ENCODE measurements around the gene CRIP2. TPM values are rescaled to one million over a fixed set of nuclear protein-coding genes. Genes with fewer than 3 reads are reported as not detected.
A peak's percentile ranks its signal among the peaks of the same experiment; 100 is the strongest.

CRIP2 gene
- total and polyA plus RNA-seq, 9 of the 15 experiments (the other 6 are each of a cell fraction or from before 2014, with no cell fraction given): 0.18 to 2.0 (median 0.69) TPM; not detected in 1

DNA sequence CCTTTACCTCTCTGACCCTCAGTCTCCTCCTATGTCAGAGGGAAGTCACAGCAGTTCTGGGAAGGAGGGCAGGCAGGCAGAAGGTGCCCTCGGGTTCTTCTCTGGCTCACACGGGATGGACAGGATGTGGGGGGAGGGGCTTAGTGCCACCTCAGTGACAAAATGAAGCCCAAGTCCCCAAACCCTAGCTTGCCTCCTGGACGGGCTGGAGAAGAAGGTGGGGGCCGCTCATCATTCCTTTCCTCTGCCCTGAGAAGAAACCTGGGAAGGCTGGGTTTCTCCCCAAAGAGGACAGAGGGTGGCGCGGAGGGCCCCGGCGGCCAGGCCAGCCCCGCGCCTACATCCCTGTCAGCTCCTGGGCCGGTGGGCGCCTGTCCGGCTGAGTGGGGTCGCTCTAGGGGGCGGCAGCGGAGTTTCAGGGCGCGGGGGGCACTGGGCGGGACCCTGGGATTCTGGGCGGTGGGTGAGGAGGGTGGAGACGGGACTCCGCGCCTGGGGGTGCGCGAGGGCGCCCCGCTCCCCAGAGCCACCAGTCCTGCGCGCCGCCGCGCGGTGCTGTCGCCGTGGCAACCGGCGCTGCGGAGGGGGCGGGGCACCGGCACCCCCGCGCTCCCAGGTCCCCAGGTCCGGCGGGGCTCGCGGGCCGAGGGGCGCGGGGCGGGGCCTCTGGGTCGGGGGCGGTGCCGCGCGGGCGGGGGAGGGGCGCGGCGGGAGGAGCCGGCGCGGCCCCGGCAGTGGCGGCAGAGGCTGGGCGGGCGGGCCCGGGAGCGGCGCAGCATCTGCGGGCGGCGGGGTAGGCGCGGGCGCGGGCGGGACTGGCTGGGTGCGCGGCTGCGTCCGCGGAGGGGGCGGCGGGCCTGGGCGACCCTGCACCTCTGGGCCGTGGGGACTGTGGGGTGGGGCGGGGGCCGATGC, 51.5 kb downstream of the CRIP2 start, which contains the start of gene TMEM121:
Gene TMEM121 (plus strand): TSS at position 723 of the 915 bp plus-strand sequence. CDS start 2,252 bp downstream, outside the sequence.
- no TSS peak for BruUV-seq (replicated peaks)
- no peak within 1 kb of the TSS for H2AFZ ChIP-seq (ENCODE audit: low read depth, low read length)
- peaks cover 0 to 45% of the 10 kb centered on the region in 2 experiments; a peak in 2 of 5 replicates for H3K4me1 ChIP-seq (replicated peaks in 1 of 2; ENCODE audit: control insufficient read depth in 2 of 2, insufficient read depth in 2 of 2, low read length in 2 of 2)
- in situ Hi-C loops (cut with MboI) (no loop called here), intact Hi-C loops (cut with micrococcal nuclease) (loop anchor here (5.0 to 10.0 kb wide), 2 partner anchors 51 to 434 kb away; partner anchors contain the start of gene CRIP2)
- H3K79me2 ChIP-seq (ENCODE audit: control insufficient read depth, insufficient read depth, low read length): no peaks in the 10 kb centered on the region
- TF ChIP-seq, protein P1, sequence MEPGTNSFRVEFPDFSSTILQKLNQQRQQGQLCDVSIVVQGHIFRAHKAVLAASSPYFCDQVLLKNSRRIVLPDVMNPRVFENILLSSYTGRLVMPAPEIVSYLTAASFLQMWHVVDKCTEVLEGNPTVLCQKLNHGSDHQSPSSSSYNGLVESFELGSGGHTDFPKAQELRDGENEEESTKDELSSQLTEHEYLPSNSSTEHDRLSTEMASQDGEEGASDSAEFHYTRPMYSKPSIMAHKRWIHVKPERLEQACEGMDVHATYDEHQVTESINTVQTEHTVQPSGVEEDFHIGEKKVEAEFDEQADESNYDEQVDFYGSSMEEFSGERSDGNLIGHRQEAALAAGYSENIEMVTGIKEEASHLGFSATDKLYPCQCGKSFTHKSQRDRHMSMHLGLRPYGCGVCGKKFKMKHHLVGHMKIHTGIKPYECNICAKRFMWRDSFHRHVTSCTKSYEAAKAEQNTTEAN (CRISPR knock-in tag; IDR thresholded peaks at IDR 0.05): no peak
- no peak for TF ChIP-seq STAT5B (CRISPR knock-in tag; IDR thresholded peaks at IDR 0.05)
- TF ChIP-seq, protein P2, sequence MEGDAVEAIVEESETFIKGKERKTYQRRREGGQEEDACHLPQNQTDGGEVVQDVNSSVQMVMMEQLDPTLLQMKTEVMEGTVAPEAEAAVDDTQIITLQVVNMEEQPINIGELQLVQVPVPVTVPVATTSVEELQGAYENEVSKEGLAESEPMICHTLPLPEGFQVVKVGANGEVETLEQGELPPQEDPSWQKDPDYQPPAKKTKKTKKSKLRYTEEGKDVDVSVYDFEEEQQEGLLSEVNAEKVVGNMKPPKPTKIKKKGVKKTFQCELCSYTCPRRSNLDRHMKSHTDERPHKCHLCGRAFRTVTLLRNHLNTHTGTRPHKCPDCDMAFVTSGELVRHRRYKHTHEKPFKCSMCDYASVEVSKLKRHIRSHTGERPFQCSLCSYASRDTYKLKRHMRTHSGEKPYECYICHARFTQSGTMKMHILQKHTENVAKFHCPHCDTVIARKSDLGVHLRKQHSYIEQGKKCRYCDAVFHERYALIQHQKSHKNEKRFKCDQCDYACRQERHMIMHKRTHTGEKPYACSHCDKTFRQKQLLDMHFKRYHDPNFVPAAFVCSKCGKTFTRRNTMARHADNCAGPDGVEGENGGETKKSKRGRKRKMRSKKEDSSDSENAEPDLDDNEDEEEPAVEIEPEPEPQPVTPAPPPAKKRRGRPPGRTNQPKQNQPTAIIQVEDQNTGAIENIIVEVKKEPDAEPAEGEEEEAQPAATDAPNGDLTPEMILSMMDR (IDR thresholded peaks at IDR 0.05 in 2 of 3, conservative IDR thresholded peaks at IDR 0.05 in 1 of 3; ENCODE audit: insufficient read depth in 2 of 3, low read depth in 1 of 3, low read length in 3 of 3): no peak
- TF ChIP-seq, protein P3, sequence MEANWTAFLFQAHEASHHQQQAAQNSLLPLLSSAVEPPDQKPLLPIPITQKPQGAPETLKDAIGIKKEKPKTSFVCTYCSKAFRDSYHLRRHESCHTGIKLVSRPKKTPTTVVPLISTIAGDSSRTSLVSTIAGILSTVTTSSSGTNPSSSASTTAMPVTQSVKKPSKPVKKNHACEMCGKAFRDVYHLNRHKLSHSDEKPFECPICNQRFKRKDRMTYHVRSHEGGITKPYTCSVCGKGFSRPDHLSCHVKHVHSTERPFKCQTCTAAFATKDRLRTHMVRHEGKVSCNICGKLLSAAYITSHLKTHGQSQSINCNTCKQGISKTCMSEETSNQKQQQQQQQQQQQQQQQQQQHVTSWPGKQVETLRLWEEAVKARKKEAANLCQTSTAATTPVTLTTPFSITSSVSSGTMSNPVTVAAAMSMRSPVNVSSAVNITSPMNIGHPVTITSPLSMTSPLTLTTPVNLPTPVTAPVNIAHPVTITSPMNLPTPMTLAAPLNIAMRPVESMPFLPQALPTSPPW (CRISPR knock-in tag; IDR thresholded peaks at IDR 0.05): peak; percentile 18; the same call in 1 of the 2 replicates
- no peak for TF ChIP-seq ZNF41 (CRISPR knock-in tag; conservative IDR thresholded peaks at IDR 0.05)
- no peak for TF ChIP-seq LARP7 (IDR thresholded peaks at IDR 0.05)
- H3K4me3 ChIP-seq: no peak within 1 kb of the TSS
- ATAC-seq: peak; percentile 20
- H4K20me1 ChIP-seq (replicated peaks; ENCODE audit: control insufficient read depth, insufficient read depth, low read length): no peaks in the 10 kb centered on the region
- ChIA-PET POLR2A (interaction anchor here (0.7 kb wide), 1 partner anchor 10 kb away, joined by 3 read pairs; no protein-coding TSS in a partner anchor), CTCF (ENCODE audit: low intra/inter-chr PET ratio) (no interaction called here)
- H3K9ac ChIP-seq (ENCODE audit: insufficient read depth in 1 of 2, low read depth in 2 of 2, low read length in 2 of 2): no peak within 1 kb of the TSS
- no peaks in the 10 kb centered on the region for H3K9me3 ChIP-seq (replicated peaks; ENCODE audit: control insufficient read depth, insufficient read depth, low read depth, low read length)
- H3K36me3 ChIP-seq (ENCODE audit: control insufficient read depth, insufficient read depth, low read length): no peaks in the 10 kb centered on the region
- peak; percentile 18 to 88 (median 66) for DNase-seq (ENCODE audit: extremely low read depth in 1 of 4, low spot score in 3 of 4)
- H3K27ac ChIP-seq (ENCODE audit: extremely low read depth, low read depth, low read length): no peak within 1 kb of the TSS
- no peak for FAIRE-seq
- H3K9me1 ChIP-seq (ENCODE audit: control insufficient read depth, insufficient read depth, low read length): no peaks in the 10 kb centered on the region
- WGBS (ENCODE audit: insufficient coverage, low coverage, missing lambda C conversion rate): 15% methylated on average over 5 of the region's 88 CpGs
- H3K27me3 ChIP-seq (ENCODE audit: control insufficient read depth in 2 of 2, insufficient read depth in 2 of 2, low read length in 2 of 2): peaks cover 2 to 23% of the 10 kb centered on the region in 2 experiments; a peak in 2 of 5 replicates
- H3K4me2 ChIP-seq (ENCODE audit: insufficient read depth, low read length): no peak within 1 kb of the TSS
